Erythroblast (primary cell): ENCODE results near the gene EXO1.

Experiments used
- GATA1 ChIP-seq: IDR thresholded peaks from 2 replicates; pipeline ENCODE4 v1.6.1; 2011; ENCODE audit warnings: low read depth, mild to moderate bottlenecking, control low read depth, low read length, moderate library complexity
- POLR2A ChIP-seq: IDR thresholded peaks from 2 replicates; pipeline ENCODE4 v1.6.1; 2011; ENCODE audit warnings: mild to moderate bottlenecking, low read length

- no peak for TF ChIP-seq POLR2A
- no peak for TF ChIP-seq GATA1
Observed at GRCh38 chr1:241896670-241896962, 48.6 kb downstream of the EXO1 start.
